Stomach (tissue), 4 donors: ENCODE measurements around the gene GRM4.

Source experiments
- CTCF ChIP-seq, 7 experiments: fragments of 450-650 bp in 4 of 7; fragments of 200-600 bp in 3 of 7; sonication (generic) in 3 of 7; IDR thresholded peaks; one replicate each; pipeline ENCODE4 v1.5.1; 2016 to 2019; ENCODE audit warnings: antibody characterized with exemption in 7 of 7, control low read depth in 2 of 7, mild to moderate bottlenecking in 1 of 7
- POLR2AphosphoS5 ChIP-seq, 3 donors: sonication (generic); formaldehyde crosslinking; IDR thresholded peaks; one replicate each; pipeline ENCODE4 v1.6.1; 2016; ENCODE audit warnings: antibody characterized with exemption in 3 of 3

- no peak for TF ChIP-seq CTCF (IDR thresholded peaks at IDR 0.05)
- TF ChIP-seq POLR2AphosphoS5 (IDR thresholded peaks at IDR 0.05), result no peak
These were observed 72.3 kb downstream of the GRM4 start for GRCh38 chr6:34073540-34073939.
